HT-29 (cell line): Measurements from ENCODE around the gene CCDC27. TPM values are rescaled to one million over a fixed set of nuclear protein-coding genes. Genes with fewer than 3 reads are reported as not detected.

Experiments used
- DNase-seq: peaks from one replicate; pipeline ENCODE4 v3.0.0-alpha.2; 2015; ENCODE audit warnings: low spot score
- small RNA-seq: library from RNA; depleted of rRNA; stranded (forward); fragments of <200 nt; gene quantifications from one replicate; pipeline ENCODE3, GENCODE V24; 2014
- total RNA-seq: library from RNA; depleted of rRNA; stranded (reverse); fragments of >200 nt; shearing (Covaris generic); gene quantifications from 2 replicates; pipeline ENCODE4 v1.2.3, GENCODE V29; 2014; rRNA removed

CCDC27 gene
- total RNA-seq, 1 experiment from 2014 or later = not detected

- no peak for DNase-seq
These were observed 65.8 kb downstream of the CCDC27 start for GRCh38 chr1:3817821-3818597.

DNA sequence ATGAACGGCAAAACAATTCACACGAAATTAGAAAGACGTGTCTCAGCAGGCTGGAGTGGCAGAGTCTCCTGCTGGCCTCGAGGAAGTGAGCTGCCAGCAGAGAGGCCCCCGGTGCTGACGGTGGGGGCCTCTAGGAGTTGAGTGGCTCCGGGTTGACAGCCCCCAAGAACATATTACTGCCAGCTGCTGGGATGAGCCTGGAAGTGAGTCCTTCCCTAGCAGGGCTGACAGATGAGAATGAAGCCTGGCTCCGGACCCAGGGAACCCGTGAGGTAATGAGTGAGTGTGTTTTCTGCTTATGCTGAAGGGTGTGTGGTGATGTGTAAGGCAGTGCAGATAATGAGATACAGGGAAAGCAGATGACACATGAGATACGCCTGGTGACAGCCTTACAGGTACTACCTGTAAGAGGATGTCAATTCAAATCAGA lies 67.5 kb downstream of the CCDC27 start:
- DNase-seq = no peak

- no peak for DNase-seq
These were observed 68.1 kb downstream of the CCDC27 start for GRCh38 chr1:3820316-3820715.

DNA sequence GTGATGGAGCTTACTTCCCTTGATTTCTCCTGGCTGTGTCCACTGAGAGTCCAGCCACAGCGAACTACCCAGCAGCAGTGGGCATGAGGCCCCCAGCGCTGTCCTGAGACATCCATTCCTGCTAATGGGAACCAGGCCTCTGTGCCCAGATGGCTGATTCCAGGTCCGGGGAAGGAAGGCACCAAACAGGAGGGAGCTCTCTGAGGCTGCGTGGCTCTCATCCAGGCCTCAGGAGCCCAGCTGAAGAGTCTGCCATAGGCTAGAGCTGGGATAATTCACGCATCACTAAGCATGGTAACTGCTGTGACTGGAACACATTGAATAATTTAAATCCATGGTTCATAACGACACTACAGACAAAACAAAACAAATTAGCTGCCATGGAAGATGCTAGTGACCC lies 68.8 kb downstream of the CCDC27 start:
- no peak for DNase-seq

Small RNA genes within 50 kb of the gene (small RNA-seq; reads per million reads assigned to genes)
- gene RF02197 (not detected), gene RN7SL574P (not detected)

Other genes starting within 250 kb of the CCDC27 start
- 12.7 and 16.5 TPM in 2 replicates for gene MEGF6, start 140.9 kb upstream of the CCDC27 start, total RNA-seq
- gene TPRG1L, start 127.4 kb upstream of the CCDC27 start, total RNA-seq = 43.1 and 44.4 TPM in 2 replicates
- gene WRAP73, start 102.3 kb upstream of the CCDC27 start, total RNA-seq = 60.3 and 66.7 TPM in 2 replicates
- 6.9 and 11.1 TPM in 2 replicates for gene TP73, start 99.9 kb upstream of the CCDC27 start, total RNA-seq
- gene SMIM1, start 20.3 kb downstream of the CCDC27 start, total RNA-seq = 1.9 TPM in 1 of 2 replicates, not detected in the other
- gene LRRC47, start 44.0 kb downstream of the CCDC27 start, total RNA-seq = 41.1 and 42.7 TPM in 2 replicates
- gene CEP104, start 104.8 kb downstream of the CCDC27 start, total RNA-seq = 22.7 and 31.3 TPM in 2 replicates
- gene DFFB, start 105.0 kb downstream of the CCDC27 start, total RNA-seq = 12.9 and 14.2 TPM in 2 replicates
- gene C1orf174, start 147.8 kb downstream of the CCDC27 start, total RNA-seq = 26.4 and 30.8 TPM in 2 replicates